H1 (cell line): ENCODE data around the gene IDUA. TPM values are rescaled to one million over a fixed set of nuclear protein-coding genes. Genes with fewer than 3 reads are reported as not detected.

Source experiments
- CHD2 ChIP-seq: IDR thresholded peaks from 2 replicates; pipeline ENCODE4 v1.6.1; 2012; ENCODE audit warnings: low read length, improper control_type of control experiment
- CHD7 ChIP-seq: fragments of 300-600 bp; sonication (generic); IDR thresholded peaks from 2 replicates; pipeline ENCODE4 v1.7.1; 2012; ENCODE audit warnings: low read length, moderate library complexity, mild to moderate bottlenecking, inconsistent platforms; ENCODE audit not compliant: insufficient replicate concordance
- HDAC2 ChIP-seq, 2 experiments: fragments of 300-600 bp in 1 of 2; sonication (generic) in 1 of 2; IDR thresholded peaks; 2 replicates each; pipeline ENCODE4 v1.6.1; 2011 to 2012; ENCODE audit warnings: low read depth in 2 of 2, low read length in 2 of 2, mild to moderate bottlenecking in 2 of 2, moderate library complexity in 2 of 2, borderline replicate concordance in 1 of 2, inconsistent platforms in 1 of 2
- KDM5A ChIP-seq: fragments of 200-600 bp; IDR thresholded peaks from 2 replicates; pipeline ENCODE4 v1.7.1; 2012; ENCODE audit warnings: mild to moderate bottlenecking, low read length, inconsistent platforms, mixed read lengths
- NRF1 ChIP-seq: IDR thresholded peaks from 2 replicates; pipeline ENCODE4 v1.6.1; 2011; ENCODE audit warnings: mild to moderate bottlenecking, low read depth, low read length, improper control_type of control experiment
- POLR2AphosphoS5 ChIP-seq: IDR thresholded peaks from 2 replicates; pipeline ENCODE4 v1.6.1; 2011; ENCODE audit warnings: low read depth, low read length
- RBBP5 ChIP-seq: IDR thresholded peaks from 2 replicates; pipeline ENCODE4 v1.7.1; 2012; ENCODE audit warnings: low read depth, mild to moderate bottlenecking, inconsistent platforms, low read length, moderate library complexity, borderline replicate concordance
- SAP30 ChIP-seq: fragments of 300-600 bp; sonication (generic); IDR thresholded peaks from 2 replicates; pipeline ENCODE4 v1.7.1; 2012; ENCODE audit warnings: low read length, moderate library complexity, mild to moderate bottlenecking, inconsistent platforms; ENCODE audit not compliant: insufficient read depth, insufficient replicate concordance
- SP1 ChIP-seq: IDR thresholded peaks from 2 replicates; pipeline ENCODE4 v1.6.1; 2011; ENCODE audit warnings: low read depth, low read length
- SP2 ChIP-seq: IDR thresholded peaks from 2 replicates; pipeline ENCODE4 v1.6.1; 2012; ENCODE audit warnings: mild to moderate bottlenecking, low read length, inconsistent platforms
- polyA plus RNA-seq, 7 experiments: library from polyadenylated mRNA; depleted of rRNA in 3 of 7; stranded (reverse) in 5 of 7; unstranded in 2 of 7; fragments of >200 nt in 5 of 7; fragments of 200-250 nt in 2 of 7; gene quantifications; 1 replicate in 5 of 7; 2 replicates in 1 of 7; 4 replicates in 1 of 7; pipeline versions ENCODE4 v1.2.1 to v1.2.3, GENCODE V29; 2011 to 2013; ENCODE audit warnings: missing spikeins in 2 of 7, mixed read lengths in 2 of 7
- total RNA-seq: library from RNA; stranded (reverse); fragmentation: NEBNext Ultra II Directional; extraction: Animal tissue kit (Norgen Biotek cat#: 25700); gene quantifications from 2 replicates; pipeline ENCODE4 v1.2.1, GENCODE V29; 2021

Gene IDUA
- total and polyA plus RNA-seq, 2 of the 8 experiments (the other 6 are each of a cell fraction or from before 2014, with no cell fraction given), result 2.8 to 4.8 TPM

GRCh38 chr4:978957-979701, 7.7 kb upstream of the IDUA start (continued):
- TF ChIP-seq CHD7 (no peak), SP1 (no peak), NRF1 (no peak), SP2 (no peak), HDAC2 (IDR thresholded peaks at IDR 0.05; ENCODE audit: borderline replicate concordance in 1 of 2, low read depth in 2 of 2, low read length in 2 of 2) (no peak), KDM5A (no peak), CHD2 (no peak), RBBP5 (no peak), SAP30 (no peak), POLR2AphosphoS5 (no peak)
